GM12878 (cell line): Measurements from ENCODE around the gene TOM1L2. TPM values are rescaled to one million over a fixed set of nuclear protein-coding genes. Genes with fewer than 3 reads are reported as not detected.

Source experiments
- ATAC-seq: fragments of 200-7000 bp; cut with Tn5 transposase; 3 replicates; pipeline ENCODE4 v1.9.1; 2020; ENCODE audit warnings: mild to moderate bottlenecking, moderate library complexity
- BruUV-seq: library from RNA; stranded (reverse); fragments of 400-500 nt; replicated peaks from 2 replicates; lab custom pipeline; 2021; lab: Mats Ljungman, UMichigan
- CTCF ChIA-PET: fragments of 300-600 bp; sonication (Branson Sonifier 250); formaldehyde crosslinking; extraction: SDS; loops from one replicate; lab custom pipeline; 2021; ENCODE audit warnings: inconsistent platforms; lab: Yijun Ruan, JAX
- POLR2A ChIA-PET: fragments of 350-600 bp; formaldehyde crosslinking; extraction: SDS; loops from one replicate; lab custom pipeline; 2021; ENCODE audit warnings: inconsistent platforms; lab: Charles Lee
- RAD21 ChIA-PET: fragments of 300-600 bp; sonication (Branson Sonifier 250); formaldehyde crosslinking; loops from one replicate; lab custom pipeline; 2023; ENCODE audit warnings: antibody characterized with exemption; ENCODE audit not compliant: unreplicated experiment; lab: Charles Lee
- SMC1A ChIA-PET: fragments of 300-600 bp; sonication (Branson Sonifier 250); formaldehyde crosslinking; loops from one replicate; lab custom pipeline; 2023; ENCODE audit not compliant: unreplicated experiment, uncharacterized antibody; lab: Charles Lee
- DNase-seq: peaks from one replicate; pipeline ENCODE4 v3.0.0-alpha.2; 2011; ENCODE audit warnings: low read depth, low spot score
- FAIRE-seq: peaks from 3 replicates; lab custom pipeline; 2011; peaks lifted over from hg19 to GRCh38; lab: Jason Lieb, UNC
- H2AFZ ChIP-seq: 2 replicates; pipeline ENCODE4 v1.6.0; 2011; ENCODE audit warnings: low read depth, low read length, control low read depth; ENCODE audit not compliant: control insufficient read depth
- H3K27ac ChIP-seq: 2 replicates; pipeline ENCODE4 v1.5.1; 2011; ENCODE audit warnings: control low read depth; ENCODE audit not compliant: control insufficient read depth, insufficient read depth
- H3K27me3 ChIP-seq, 2 experiments: replicated peaks in 1 of 2; 2 replicates each; pipeline versions ENCODE4 v1.6.0 to v1.6.1; 2011; ENCODE audit warnings: low read length in 1 of 2; ENCODE audit not compliant: control insufficient read depth in 2 of 2, insufficient read depth in 2 of 2
- H3K36me3 ChIP-seq, 2 experiments: 2 replicates each; pipeline ENCODE4 v1.5.1; 2011; ENCODE audit warnings: low read length in 1 of 2; ENCODE audit not compliant: control insufficient read depth in 2 of 2, insufficient read depth in 2 of 2
- H3K4me1 ChIP-seq: 2 replicates; pipeline ENCODE4 v1.6.1; 2011; ENCODE audit warnings: mild to moderate bottlenecking, low read length, moderate library complexity, mixed read lengths; ENCODE audit not compliant: control insufficient read depth, insufficient read depth
- H3K4me2 ChIP-seq: 2 replicates; pipeline ENCODE4 v1.6.0; 2011; ENCODE audit warnings: control low read depth; ENCODE audit not compliant: control insufficient read depth, insufficient read depth
- H3K4me3 ChIP-seq: fragments of 200-600 bp; sonication (generic); 2 replicates; pipeline ENCODE4 v1.5.1; 2016
- H3K79me2 ChIP-seq: 2 replicates; pipeline ENCODE4 v1.6.0; 2011; ENCODE audit warnings: low read length; ENCODE audit not compliant: control insufficient read depth, insufficient read depth
- H3K9ac ChIP-seq: 2 replicates; pipeline ENCODE4 v1.8.0; 2011; ENCODE audit warnings: low read length, control low read depth, mixed read lengths; ENCODE audit not compliant: control insufficient read depth, insufficient read depth
- H3K9me3 ChIP-seq: replicated peaks from 3 replicates; pipeline ENCODE4 v1.5.1; 2011; ENCODE audit warnings: mild to moderate bottlenecking, low read length; ENCODE audit not compliant: control insufficient read depth, insufficient read depth
- H4K20me1 ChIP-seq: 2 replicates; pipeline ENCODE4 v1.6.0; 2011; ENCODE audit not compliant: control insufficient read depth, insufficient read depth
- ATF2 ChIP-seq: IDR thresholded peaks from 2 replicates; pipeline ENCODE4 v1.6.1; 2012; ENCODE audit warnings: low read length, inconsistent platforms
- BACH1 ChIP-seq: fragments of 450-650 bp; IDR thresholded peaks from 2 replicates; pipeline ENCODE4 v1.6.1; 2017; ENCODE audit warnings: mild to moderate bottlenecking, borderline replicate concordance
- BRCA1 ChIP-seq: IDR thresholded peaks from 2 replicates; pipeline ENCODE4 v1.6.1; 2011; ENCODE audit warnings: low read depth, low read length, improper control_type of control experiment
- MAX ChIP-seq: IDR thresholded peaks from 2 replicates; pipeline ENCODE4 v1.6.1; 2012; ENCODE audit warnings: low read depth, low read length, improper control_type of control experiment
- MEF2A ChIP-seq: IDR thresholded peaks from 2 replicates; pipeline ENCODE4 v1.6.1; 2011; ENCODE audit warnings: low read depth, mild to moderate bottlenecking, low read length, moderate library complexity; ENCODE audit not compliant: insufficient read depth
- MLLT1 ChIP-seq: fragments of 450-650 bp; IDR thresholded peaks from 2 replicates; pipeline ENCODE4 v1.6.1; 2016; ENCODE audit warnings: mild to moderate bottlenecking
- NBN ChIP-seq: fragments of 450-650 bp; IDR thresholded peaks from 2 replicates; pipeline ENCODE4 v1.6.1; 2016
- NKRF ChIP-seq: fragments of 450-650 bp; conservative IDR thresholded peaks from 2 replicates; pipeline ENCODE4 v1.6.1; 2017; ENCODE audit warnings: mild to moderate bottlenecking, moderate library complexity
- NR2F1 ChIP-seq: fragments of 450-650 bp; conservative IDR thresholded peaks from 2 replicates; pipeline ENCODE4 v1.6.1; 2017; ENCODE audit warnings: mild to moderate bottlenecking
- SPI1 ChIP-seq: IDR thresholded peaks from 2 replicates; pipeline ENCODE4 v1.6.1; 2011; ENCODE audit warnings: low read depth, mild to moderate bottlenecking, low read length, moderate library complexity, borderline replicate concordance; ENCODE audit not compliant: insufficient read depth
- SREBF1 ChIP-seq: IDR thresholded peaks from 2 replicates; pipeline ENCODE4 v1.6.1; 2012; ENCODE audit warnings: mild to moderate bottlenecking, low read length
- TCF12 ChIP-seq: IDR thresholded peaks from 2 replicates; pipeline ENCODE4 v1.6.1; 2011; ENCODE audit warnings: low read depth, mild to moderate bottlenecking, low read length
- ZBTB33 ChIP-seq: fragments of 450-650 bp; IDR thresholded peaks from 2 replicates; pipeline ENCODE4 v1.6.1; 2017; ENCODE audit warnings: mild to moderate bottlenecking
- ZNF687 ChIP-seq: fragments of 450-650 bp; IDR thresholded peaks from 2 replicates; pipeline ENCODE4 v1.6.1; 2017; ENCODE audit warnings: mild to moderate bottlenecking, moderate library complexity
- in situ Hi-C: fragments of 300-500 bp; cut with MboI; formaldehyde crosslinking; loops from 9 replicates; pipeline ENCODE4 v1.14.3; 2018; ENCODE audit warnings: mixed read lengths
- intact Hi-C: fragments of 100-400 bp; cut with micrococcal nuclease; formaldehyde crosslinking; loops from one replicate; pipeline ENCODE4 v1.14.2; 2022; ENCODE audit not compliant: unreplicated experiment
- polyA plus RNA-seq, 11 experiments: library from polyadenylated mRNA; depleted of rRNA in 4 of 11; unstranded in 6 of 11; stranded (reverse) in 5 of 11; fragments of >200 nt; fragmentation: Nextera tagmentation in 4 of 11; fragmentation: Illumina TruSeq in 1 of 11; extraction: Ambion mirVana in 4 of 11; extraction: Trizol in 1 of 11; gene quantifications; 1 replicate in 1 of 11; 2 replicates in 10 of 11; pipeline versions ENCODE4 v1.2.1 to v1.2.3, GENCODE V29; 2011 to 2016; ENCODE audit warnings: inconsistent platforms in 2 of 11, missing spikeins in 2 of 11, low read depth in 1 of 11
- total RNA-seq, 4 experiments: library from RNA; depleted of rRNA in 3 of 4; stranded (reverse); fragments of >200 nt in 3 of 4; fragmentation: Illumina TruSeq in 1 of 4; extraction: Trizol in 1 of 4; gene quantifications; 2 replicates each; pipeline versions ENCODE4 v1.2.1 to v1.2.3, GENCODE V29; 2013 to 2021

Gene TOM1L2
- total and polyA plus RNA-seq, 10 of the 15 experiments (the other 5 are each of a cell fraction or from before 2014, with no cell fraction given) = 0.19 to 19.2 (median 8.1) TPM

GRCh38 chr17:17930674-17931073, 41.5 kb downstream of the TOM1L2 start:
- FAIRE-seq (no peak), ATAC-seq (no peak), DNase-seq (no peak)
- Histone ChIP-seq H3K4me1 (no peaks in the 10 kb centered on the region), H3K9me3 (no peaks in the 10 kb centered on the region), H3K4me3 (no peak overlapping the region), H3K9ac (no peak overlapping the region), H3K4me2 (no peak overlapping the region), H3K27ac (no peak overlapping the region), H3K79me2 (no peaks in the 10 kb centered on the region), H3K36me3 (no peaks in the 10 kb centered on the region), H4K20me1 (no peaks in the 10 kb centered on the region), H2AFZ (no peak overlapping the region), H3K27me3 (no peaks in the 10 kb centered on the region)
- in situ Hi-C loops (no loop called here), intact Hi-C loops (loop anchor here (5.0 kb wide), 1 partner anchor 48 kb away; no protein-coding TSS in a partner anchor)
- ChIA-PET RAD21 (no interaction called here), CTCF (no interaction called here), POLR2A (no interaction called here), SMC1A (interaction anchor here (1.2 kb wide), 1 partner anchor 10 kb away, joined by 4 read pairs; no protein-coding TSS in a partner anchor)
- BruUV-seq = no TSS peak
- TF ChIP-seq BACH1 = no peak
- TF ChIP-seq ATF2 = no peak
- no peak for TF ChIP-seq SPI1
- no peak for TF ChIP-seq TCF12
- no peak for TF ChIP-seq NBN
- TF ChIP-seq ZBTB33 = no peak
- no peak for TF ChIP-seq BRCA1
- no peak for TF ChIP-seq NR2F1
- TF ChIP-seq MEF2A = no peak
- no peak for TF ChIP-seq MLLT1
- TF ChIP-seq MAX = no peak
- no peak for TF ChIP-seq ZNF687
- TF ChIP-seq SREBF1 = no peak
- TF ChIP-seq NKRF = no peak
